ENCODE results near the gene DUOXA2.

The DUOXA2 gene

DNA sequence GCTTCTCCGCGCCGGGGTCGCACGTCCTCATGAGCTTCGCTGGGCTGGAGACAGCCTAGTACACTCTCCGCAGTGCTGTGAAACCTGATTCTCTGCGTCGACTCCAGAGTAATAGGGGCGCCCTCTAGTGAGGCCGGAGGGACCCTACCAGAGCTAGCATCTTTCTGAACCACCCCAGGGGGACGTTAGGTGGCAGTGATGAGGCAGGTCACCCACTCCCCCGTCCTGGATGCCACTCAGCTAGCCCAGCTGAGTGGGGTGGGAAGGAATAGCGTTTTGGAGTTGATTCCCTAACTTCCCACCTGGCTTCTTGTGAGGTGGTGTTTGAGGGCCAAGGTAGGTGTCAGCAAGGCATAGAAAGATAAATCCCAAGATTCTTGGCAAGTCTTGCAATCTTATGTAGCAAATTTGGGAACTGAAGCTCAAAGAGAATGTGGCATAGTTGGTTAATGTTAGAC, 4.0 kb downstream of the DUOXA2 start:
- no peak for TF ChIP-seq TAF1 (IDR thresholded peaks at IDR 0.05; ENCODE audit: low read depth)
- TF ChIP-seq TEAD4 (IDR thresholded peaks at IDR 0.05) = no peak
- TF ChIP-seq, protein P1, sequence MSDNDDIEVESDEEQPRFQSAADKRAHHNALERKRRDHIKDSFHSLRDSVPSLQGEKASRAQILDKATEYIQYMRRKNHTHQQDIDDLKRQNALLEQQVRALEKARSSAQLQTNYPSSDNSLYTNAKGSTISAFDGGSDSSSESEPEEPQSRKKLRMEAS (IDR thresholded peaks at IDR 0.05) = peak; percentile 57; the same call in 1 of the 2 replicates
- TF ChIP-seq ZBTB7A (IDR thresholded peaks at IDR 0.05; ENCODE audit: low read depth) = peak; percentile 62; the same call in 1 of the 2 replicates
- peak; percentile 73 for TF ChIP-seq RAD21 (IDR thresholded peaks at IDR 0.05; ENCODE audit: low read depth)

DNA sequence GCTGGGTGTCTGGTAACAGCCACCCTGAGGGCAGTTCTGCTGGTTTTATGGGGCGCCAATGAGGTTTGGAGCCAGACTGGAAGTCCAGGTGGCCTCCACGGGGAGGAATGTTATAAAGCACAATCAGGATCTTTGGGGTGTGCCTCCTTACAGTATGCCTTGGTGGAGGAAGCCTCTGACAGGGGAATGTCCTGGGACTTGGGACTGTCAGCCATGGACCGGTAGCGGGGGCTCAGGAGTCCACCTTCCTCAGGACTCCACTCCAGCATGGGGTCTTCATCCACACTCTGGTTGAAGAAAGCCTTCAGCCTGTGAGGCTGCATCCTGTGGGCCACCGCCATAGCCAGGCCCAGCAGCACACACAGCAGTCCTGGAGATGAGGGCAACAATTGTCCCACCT, 4.9 kb downstream of the DUOXA2 start:
- TF ChIP-seq TEAD4 (IDR thresholded peaks at IDR 0.05) (no peak), FOXM1 (IDR thresholded peaks at IDR 0.05; ENCODE audit: borderline replicate concordance, low read depth) (no peak)

DNA sequence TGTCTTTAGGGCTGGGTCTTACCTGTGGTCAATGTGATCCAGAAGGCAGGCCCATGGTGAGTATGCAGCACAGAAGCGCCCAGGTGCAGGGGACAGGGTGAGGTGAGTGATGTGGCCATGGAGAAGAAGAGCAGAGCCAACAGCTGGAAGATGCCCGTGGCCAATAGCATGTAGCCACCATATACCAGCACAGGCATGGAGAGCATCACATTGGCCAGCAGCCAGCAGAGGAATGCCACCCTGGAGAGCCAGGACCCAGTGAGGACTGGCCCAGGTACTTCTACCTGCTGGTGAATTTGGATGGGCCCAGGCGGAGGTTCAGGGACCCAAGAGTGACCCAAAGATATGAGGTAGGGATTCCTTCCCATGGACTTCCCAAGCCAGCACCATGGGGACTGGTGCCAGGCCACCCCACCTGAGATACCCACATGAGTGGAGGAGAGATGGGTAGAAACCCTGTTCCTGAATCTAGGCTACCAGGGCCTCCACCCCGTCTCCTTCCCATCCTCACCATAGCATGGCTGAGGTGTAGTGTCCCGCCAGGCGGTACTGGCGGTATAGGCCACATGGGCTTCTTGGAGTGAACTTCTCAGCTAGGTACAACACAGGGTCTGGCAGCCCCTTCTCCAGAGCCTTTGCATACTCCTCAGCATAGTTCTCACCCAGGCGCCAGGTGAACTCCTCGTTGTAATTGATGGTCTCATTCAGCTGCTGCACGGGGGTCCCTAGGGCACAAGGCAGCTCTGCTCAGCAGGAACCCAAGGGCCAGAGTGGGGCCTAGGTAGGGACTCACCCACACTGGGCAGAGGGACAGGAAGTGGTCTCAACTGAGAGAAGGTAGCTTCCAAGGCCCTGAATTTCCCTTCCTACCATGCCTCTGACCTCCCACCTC, 6.2 kb downstream of the DUOXA2 start:
- TF ChIP-seq CEBPB (IDR thresholded peaks at IDR 0.05) (no peak), RAD21 (IDR thresholded peaks at IDR 0.05; ENCODE audit: low read depth) (no peak), EP300 (IDR thresholded peaks at IDR 0.05; ENCODE audit: borderline replicate concordance) (no peak)

DNA sequence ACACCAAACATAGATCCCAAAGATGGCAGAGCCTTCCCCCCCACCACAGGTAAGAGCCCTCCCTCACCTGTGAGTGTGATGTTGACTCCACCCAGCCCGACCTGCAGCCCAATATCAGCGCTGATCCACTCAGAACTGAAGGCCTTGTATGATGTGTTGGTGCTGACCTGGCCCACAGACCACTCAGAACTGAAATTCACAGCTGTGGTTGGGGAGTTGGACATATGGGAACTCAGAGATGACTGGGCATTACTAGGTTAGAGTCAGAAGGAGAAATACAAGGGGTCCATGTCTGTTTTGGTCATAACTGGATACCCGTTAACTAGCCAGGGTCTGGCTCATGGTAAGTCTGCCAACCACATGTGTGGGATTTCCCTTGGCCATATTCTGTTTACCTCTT, 6.9 kb downstream of the DUOXA2 start:
- no peak for TF ChIP-seq ZBTB7A (IDR thresholded peaks at IDR 0.05; ENCODE audit: low read depth)
- TF ChIP-seq TEAD4 (IDR thresholded peaks at IDR 0.05) = no peak
- no peak for TF ChIP-seq FOXM1 (IDR thresholded peaks at IDR 0.05; ENCODE audit: borderline replicate concordance, low read depth)
- no peak for TF ChIP-seq EP300 (IDR thresholded peaks at IDR 0.05; ENCODE audit: borderline replicate concordance)
- TF ChIP-seq, protein P2, sequence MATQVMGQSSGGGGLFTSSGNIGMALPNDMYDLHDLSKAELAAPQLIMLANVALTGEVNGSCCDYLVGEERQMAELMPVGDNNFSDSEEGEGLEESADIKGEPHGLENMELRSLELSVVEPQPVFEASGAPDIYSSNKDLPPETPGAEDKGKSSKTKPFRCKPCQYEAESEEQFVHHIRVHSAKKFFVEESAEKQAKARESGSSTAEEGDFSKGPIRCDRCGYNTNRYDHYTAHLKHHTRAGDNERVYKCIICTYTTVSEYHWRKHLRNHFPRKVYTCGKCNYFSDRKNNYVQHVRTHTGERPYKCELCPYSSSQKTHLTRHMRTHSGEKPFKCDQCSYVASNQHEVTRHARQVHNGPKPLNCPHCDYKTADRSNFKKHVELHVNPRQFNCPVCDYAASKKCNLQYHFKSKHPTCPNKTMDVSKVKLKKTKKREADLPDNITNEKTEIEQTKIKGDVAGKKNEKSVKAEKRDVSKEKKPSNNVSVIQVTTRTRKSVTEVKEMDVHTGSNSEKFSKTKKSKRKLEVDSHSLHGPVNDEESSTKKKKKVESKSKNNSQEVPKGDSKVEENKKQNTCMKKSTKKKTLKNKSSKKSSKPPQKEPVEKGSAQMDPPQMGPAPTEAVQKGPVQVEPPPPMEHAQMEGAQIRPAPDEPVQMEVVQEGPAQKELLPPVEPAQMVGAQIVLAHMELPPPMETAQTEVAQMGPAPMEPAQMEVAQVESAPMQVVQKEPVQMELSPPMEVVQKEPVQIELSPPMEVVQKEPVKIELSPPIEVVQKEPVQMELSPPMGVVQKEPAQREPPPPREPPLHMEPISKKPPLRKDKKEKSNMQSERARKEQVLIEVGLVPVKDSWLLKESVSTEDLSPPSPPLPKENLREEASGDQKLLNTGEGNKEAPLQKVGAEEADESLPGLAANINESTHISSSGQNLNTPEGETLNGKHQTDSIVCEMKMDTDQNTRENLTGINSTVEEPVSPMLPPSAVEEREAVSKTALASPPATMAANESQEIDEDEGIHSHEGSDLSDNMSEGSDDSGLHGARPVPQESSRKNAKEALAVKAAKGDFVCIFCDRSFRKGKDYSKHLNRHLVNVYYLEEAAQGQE (IDR thresholded peaks at IDR 0.05; ENCODE audit: low read depth) = no peak
- no peak for TF ChIP-seq RAD21 (IDR thresholded peaks at IDR 0.05; ENCODE audit: low read depth)
- no peak for TF ChIP-seq EGR1 (IDR thresholded peaks at IDR 0.05)
- TF ChIP-seq YY1 (IDR thresholded peaks at IDR 0.05; ENCODE audit: low read depth) = no peak
- no peak for TF ChIP-seq TCF12 (IDR thresholded peaks at IDR 0.05; ENCODE audit: low read depth)
- no peak for TF ChIP-seq TAF1 (IDR thresholded peaks at IDR 0.05; ENCODE audit: low read depth)
- TF ChIP-seq, protein P3, sequence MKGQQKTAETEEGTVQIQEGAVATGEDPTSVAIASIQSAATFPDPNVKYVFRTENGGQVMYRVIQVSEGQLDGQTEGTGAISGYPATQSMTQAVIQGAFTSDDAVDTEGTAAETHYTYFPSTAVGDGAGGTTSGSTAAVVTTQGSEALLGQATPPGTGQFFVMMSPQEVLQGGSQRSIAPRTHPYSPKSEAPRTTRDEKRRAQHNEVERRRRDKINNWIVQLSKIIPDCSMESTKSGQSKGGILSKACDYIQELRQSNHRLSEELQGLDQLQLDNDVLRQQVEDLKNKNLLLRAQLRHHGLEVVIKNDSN (IDR thresholded peaks at IDR 0.05) = no peak
- TF ChIP-seq, protein P1 (IDR thresholded peaks at IDR 0.05) = no peak
- TF ChIP-seq NFIC (IDR thresholded peaks at IDR 0.05) = no peak
- TF ChIP-seq CEBPB (IDR thresholded peaks at IDR 0.05) = no peak
- TF ChIP-seq CREB1 (IDR thresholded peaks at IDR 0.05; ENCODE audit: low read depth) = no peak

DNA sequence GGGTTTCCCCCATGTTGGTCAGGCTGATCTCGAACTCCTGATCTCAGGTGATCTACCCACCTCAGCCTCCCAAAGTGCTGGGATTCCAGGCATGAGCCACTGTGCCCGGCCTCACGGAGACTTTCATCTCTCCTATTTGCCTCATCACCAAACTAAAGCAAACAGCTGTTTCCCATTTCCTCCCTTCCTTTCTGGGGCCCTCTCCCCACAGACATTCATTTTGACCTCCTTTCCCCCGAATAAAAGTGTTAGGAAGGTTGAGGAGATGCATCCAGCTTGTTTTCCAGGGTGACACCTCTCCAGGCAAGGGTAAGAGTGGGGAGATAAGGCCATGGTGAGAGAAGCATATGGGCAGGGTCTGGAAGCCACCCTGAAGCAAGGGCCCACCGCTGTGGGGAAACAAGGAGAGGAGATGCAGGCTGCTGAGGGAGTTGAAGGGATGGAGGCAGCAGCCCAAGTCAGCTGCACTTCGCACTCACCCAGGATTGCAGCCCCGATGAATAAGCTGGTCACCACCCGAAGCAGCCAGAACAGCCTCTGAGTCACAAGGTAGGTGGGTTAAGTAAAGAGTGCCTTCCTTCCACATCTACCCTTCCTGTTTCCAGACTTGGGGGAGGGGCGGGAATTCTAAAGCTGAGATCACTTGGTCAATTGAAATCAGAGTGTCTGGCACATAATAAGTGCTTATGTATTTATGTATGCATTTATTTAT, 7.7 kb downstream of the DUOXA2 start:
- TF ChIP-seq FOXM1 (IDR thresholded peaks at IDR 0.05; ENCODE audit: borderline replicate concordance, low read depth) (no peak), RAD21 (IDR thresholded peaks at IDR 0.05; ENCODE audit: low read depth) (no peak), NFIC (IDR thresholded peaks at IDR 0.05) (no peak), YY1 (IDR thresholded peaks at IDR 0.05; ENCODE audit: low read depth) (no peak), ZBTB7A (IDR thresholded peaks at IDR 0.05; ENCODE audit: low read depth) (no peak), TEAD4 (IDR thresholded peaks at IDR 0.05) (no peak)
- TF ChIP-seq, protein P2 (IDR thresholded peaks at IDR 0.05; ENCODE audit: low read depth) = no peak

DNA sequence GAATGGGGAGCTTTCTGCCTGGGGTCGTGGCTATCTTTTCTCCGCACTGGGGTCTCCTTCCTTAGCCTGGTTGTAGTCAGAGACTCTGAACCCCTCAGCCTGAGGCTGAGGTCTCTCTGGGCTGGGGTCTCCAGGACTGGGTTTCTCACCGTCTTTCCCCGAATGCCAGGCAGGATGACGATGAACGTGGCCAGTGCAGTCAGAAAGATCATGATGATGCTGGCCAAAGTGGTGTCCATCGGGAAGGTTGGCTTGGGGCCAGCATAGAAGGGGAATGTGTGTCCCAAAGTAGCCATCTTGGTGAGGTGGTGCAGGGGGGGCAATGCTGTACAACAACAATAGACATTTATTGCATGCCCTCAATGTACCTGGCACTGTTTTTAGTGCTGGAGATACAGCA, 8.6 kb downstream of the DUOXA2 start:
- TF ChIP-seq, protein P3 (IDR thresholded peaks at IDR 0.05) = no peak
- no peak for TF ChIP-seq TAF1 (IDR thresholded peaks at IDR 0.05; ENCODE audit: low read depth)
- TF ChIP-seq CEBPB (IDR thresholded peaks at IDR 0.05) = no peak
- no peak for TF ChIP-seq TCF12 (IDR thresholded peaks at IDR 0.05; ENCODE audit: low read depth)
- no peak for TF ChIP-seq NFIC (IDR thresholded peaks at IDR 0.05)
- TF ChIP-seq RAD21 (IDR thresholded peaks at IDR 0.05; ENCODE audit: low read depth) = no peak
- no peak for TF ChIP-seq FOXM1 (IDR thresholded peaks at IDR 0.05; ENCODE audit: borderline replicate concordance, low read depth)
- TF ChIP-seq ZBTB7A (IDR thresholded peaks at IDR 0.05; ENCODE audit: low read depth) = no peak
- TF ChIP-seq, protein P2 (IDR thresholded peaks at IDR 0.05; ENCODE audit: low read depth) = no peak
- TF ChIP-seq, protein P1 (IDR thresholded peaks at IDR 0.05) = no peak
- TF ChIP-seq EGR1 (IDR thresholded peaks at IDR 0.05) = no peak
- no peak for TF ChIP-seq YY1 (IDR thresholded peaks at IDR 0.05; ENCODE audit: low read depth)
- no peak for TF ChIP-seq EP300 (IDR thresholded peaks at IDR 0.05; ENCODE audit: borderline replicate concordance)
- no peak for TF ChIP-seq TEAD4 (IDR thresholded peaks at IDR 0.05)
